ENCODE measurements around the gene MAPKAPK2.

The MAPKAPK2 gene

DNA sequence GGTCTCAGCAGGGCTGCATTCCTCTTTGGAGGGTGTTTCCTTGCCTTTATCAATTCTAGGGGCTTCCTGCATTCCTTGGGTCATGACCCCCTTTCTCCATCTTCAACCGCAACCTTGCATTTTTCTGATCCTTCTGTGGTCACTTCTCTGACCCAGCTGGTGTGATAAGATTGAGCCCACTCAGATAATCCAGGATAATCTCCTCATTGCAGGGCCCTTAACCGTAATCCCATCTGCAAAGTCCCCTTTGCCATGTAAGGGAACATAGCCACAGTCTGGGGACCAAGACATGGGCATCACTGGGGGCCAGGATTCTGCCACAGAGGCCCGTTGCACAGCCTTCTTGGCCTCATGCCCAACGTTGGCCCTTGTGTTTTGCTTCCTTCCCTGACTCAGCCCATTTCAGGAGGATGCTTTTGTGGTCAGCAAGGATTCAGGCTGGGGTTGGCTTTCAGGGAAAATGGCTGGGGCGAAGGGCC is 50.9 kb downstream of the MAPKAPK2 start:
- TF ChIP-seq, protein P1, sequence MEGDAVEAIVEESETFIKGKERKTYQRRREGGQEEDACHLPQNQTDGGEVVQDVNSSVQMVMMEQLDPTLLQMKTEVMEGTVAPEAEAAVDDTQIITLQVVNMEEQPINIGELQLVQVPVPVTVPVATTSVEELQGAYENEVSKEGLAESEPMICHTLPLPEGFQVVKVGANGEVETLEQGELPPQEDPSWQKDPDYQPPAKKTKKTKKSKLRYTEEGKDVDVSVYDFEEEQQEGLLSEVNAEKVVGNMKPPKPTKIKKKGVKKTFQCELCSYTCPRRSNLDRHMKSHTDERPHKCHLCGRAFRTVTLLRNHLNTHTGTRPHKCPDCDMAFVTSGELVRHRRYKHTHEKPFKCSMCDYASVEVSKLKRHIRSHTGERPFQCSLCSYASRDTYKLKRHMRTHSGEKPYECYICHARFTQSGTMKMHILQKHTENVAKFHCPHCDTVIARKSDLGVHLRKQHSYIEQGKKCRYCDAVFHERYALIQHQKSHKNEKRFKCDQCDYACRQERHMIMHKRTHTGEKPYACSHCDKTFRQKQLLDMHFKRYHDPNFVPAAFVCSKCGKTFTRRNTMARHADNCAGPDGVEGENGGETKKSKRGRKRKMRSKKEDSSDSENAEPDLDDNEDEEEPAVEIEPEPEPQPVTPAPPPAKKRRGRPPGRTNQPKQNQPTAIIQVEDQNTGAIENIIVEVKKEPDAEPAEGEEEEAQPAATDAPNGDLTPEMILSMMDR (IDR thresholded peaks at IDR 0.05): no peak

DNA sequence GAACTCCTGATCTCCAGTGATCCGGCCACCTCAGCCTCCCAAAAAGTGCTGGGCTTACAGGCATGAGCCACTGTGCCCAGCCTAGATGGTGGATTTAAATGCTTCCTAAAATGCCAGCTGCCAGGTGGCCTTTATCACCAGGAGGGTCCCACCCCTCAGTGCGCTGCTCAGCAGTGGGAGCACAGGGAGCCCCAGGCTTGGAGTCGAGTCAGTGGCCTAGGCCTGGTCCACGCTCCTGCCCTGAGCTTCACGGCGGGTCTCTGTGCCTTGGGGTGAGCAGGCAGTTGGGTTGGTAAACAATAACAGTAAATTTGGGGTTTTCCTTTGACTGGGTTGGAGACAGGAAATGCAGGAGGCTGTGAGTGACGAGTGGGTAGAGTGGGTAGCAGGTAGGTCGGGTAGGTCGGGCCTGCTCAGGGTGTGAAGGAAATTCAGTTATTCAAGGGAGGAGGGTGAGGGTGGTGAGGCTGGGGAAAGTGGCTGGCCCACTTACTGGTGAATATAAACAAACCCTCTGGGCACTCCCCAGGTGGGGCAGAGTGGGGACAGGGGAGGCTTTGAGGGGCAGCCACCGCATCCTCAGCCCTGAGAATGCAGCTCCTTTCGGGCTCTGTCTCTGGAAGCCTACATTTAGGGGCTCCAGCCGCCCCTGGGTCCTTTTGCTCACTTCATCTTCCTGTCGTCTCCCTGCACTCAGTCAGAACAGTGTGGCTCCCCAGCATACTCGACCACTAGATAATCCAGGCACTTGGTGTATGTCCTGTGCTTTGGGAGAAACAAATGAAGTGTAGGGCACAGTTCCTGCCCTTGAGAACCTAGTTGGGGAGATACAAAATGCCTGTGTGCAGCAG is 52.4 kb downstream of the MAPKAPK2 start:
- TF ChIP-seq, protein P1 (IDR thresholded peaks at IDR 0.05): no peak

DNA sequence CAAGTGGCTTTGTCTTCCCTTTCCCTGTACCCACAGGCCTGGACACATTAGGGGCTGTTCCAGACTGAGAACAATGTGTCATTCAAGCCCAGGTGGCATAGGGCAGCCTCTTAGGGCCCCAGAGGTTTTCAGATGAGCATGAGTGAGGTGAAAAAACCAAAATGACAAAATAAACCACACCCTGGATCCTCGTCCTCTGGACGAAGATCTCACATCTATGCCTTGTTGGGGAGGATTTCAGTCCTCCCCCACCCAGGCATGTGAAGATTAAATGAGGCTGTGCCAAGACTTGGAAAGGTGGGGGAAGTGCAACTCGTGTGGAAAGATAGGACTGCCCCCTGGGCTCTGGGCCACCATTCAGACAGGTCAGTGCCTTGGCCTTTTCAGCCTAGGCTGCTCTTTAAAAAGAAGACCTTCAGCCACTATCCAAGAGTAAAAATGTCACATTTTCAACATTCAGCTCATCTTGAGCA is 53.1 kb downstream of the MAPKAPK2 start:
- TF ChIP-seq, protein P1 (IDR thresholded peaks at IDR 0.05): no peak

DNA sequence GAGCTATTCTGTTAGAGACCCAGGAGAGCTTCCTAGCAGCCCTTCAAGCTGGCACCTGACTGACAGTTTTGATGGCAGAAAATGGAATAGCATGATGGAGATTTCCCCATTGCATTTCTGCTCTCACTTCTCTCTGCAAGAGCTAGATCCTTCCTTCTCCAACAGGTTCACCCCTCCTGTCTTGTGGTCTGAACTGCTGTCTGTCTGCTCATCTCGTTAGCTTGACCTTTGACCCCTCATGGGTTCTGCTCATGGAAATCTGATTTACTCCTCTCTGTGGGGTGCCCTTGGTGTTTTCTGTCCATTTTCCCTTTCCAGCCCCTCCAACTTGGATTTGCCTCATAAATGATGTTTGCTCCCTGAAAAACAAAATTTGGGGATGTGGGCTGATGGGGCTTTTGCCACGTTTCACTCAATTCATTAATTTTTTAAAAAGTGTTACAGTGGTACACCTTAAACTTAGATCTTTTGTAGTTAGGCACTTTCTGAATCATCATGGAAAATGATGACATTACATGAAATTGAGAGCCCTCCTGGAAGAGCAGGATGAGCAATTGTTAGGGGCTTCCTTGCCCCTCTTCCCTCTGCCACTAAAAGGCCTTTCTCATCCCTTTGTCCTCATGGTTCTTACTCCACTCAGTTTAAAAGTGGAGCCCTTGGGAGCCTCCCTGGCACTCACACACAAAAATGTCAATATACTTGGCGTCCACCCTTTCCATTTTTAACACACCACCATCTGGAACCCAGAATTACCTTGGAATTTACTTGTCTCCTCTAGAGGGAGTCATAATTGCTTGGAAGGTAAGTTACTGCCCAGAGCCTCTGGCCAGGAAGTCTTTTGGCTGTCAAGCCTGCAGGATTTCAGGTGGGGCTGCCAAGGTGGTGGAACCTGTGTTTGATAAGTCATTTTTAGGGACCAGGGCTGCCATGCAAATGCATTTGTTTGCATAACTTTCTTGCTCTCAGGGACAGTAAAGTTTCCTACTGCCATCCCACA is 54.0 kb downstream of the MAPKAPK2 start:
- TF ChIP-seq, protein P1 (IDR thresholded peaks at IDR 0.05): peak; percentile 71

DNA sequence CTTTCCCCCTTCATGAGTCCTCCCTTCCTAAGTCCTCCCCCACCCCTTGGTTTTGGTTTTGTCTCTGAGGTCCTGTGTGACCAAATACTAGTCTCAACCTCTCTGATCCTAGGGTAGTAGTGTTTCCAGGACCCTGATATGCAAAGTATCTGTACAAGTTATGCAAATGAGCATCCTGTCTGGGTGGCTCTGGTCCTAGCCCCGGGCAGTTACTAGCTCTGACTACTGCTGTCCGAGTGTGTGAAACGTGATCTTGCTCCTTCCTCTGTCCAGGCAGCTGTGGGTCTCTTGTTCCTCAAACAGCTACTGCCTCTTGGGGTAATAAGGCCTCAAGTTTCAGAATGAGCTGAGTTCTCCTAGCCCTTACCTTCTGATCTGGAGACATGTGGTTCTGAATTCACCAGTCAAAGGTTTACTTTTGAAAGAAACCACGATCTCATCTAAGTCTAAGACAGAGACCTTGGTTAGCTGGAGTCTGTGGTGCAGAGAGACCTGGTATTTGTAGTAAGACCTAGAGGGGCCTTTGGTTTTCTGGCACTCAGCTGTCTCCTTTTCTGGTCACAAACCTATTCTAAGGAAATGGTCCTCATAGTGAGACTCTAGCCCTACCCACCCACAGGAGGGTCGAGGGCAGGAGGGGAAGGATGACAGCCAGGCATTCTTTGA is 54.8 kb downstream of the MAPKAPK2 start:
- TF ChIP-seq, protein P1 (IDR thresholded peaks at IDR 0.05): no peak

DNA sequence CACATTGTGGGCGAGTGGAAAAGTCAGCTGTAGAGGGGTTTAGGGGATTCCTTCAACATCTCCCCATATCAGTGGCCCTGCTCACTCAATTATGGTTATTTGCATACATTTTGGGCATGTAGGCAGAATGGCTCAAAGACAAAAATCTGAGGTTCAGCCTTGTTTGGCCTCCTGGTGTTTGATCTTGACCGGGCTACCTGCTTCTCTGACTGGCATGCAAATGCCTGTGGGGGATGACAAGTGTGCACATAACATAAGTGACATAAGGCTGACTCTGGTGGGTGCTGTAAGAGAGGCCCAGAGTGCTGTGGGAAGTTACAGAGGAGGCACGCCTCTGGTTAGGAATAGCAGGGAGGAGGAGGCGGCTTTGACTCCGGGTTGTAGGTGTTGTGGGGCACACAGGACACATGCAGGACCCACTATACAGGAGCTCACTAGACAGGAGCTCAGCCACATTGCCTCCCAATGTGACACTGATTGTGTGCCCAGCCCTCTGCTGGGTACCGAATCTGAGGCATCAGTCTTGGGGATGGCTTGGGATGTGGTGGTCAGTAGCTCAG is 56.5 kb downstream of the MAPKAPK2 start:
- TF ChIP-seq, protein P1 (IDR thresholded peaks at IDR 0.05): no peak

Data from LNCAP (cell line).